Endometrial microvascular endothelial cells (primary cell): ENCODE data around the gene DMC1. TPM values are rescaled to one million over a fixed set of nuclear protein-coding genes. Genes with fewer than 3 reads are reported as not detected.
"Not testable (repeated sequence)": the region's sequence is repeated elsewhere in the genome, so short reads cannot be mapped to it uniquely, and the experiment has no call there.

Experiments used
- in situ Hi-C: cut with HindIII; loops from 2 replicates; pipeline ENCODE4 v1.10.0; 2017; ENCODE audit warnings: low sequenced_read_pairs, low pct_unique_long_range_greater_than_20kb; ENCODE audit errors: inconsistent ontology term
- total RNA-seq: library from RNA; depleted of rRNA; stranded (reverse); fragments of >200 nt; gene quantifications from one replicate; pipeline ENCODE4 v1.2.3, GENCODE V29; 2015; ENCODE audit errors: inconsistent ontology term

DMC1 gene
- total RNA-seq, 1 donor from 2014 or later: not detected

GRCh38 chr22:38479096-38479837 is 90.7 kb downstream of the DMC1 start:
- in situ Hi-C loops: no loop called here

GRCh38 chr22:38477585-38477984 is 92.4 kb downstream of the DMC1 start:
- in situ Hi-C loops: no loop called here

- in situ Hi-C loops: no loop called here
Measured at GRCh38 chr22:38474003-38474607, 95.9 kb downstream of the DMC1 start.

DNA sequence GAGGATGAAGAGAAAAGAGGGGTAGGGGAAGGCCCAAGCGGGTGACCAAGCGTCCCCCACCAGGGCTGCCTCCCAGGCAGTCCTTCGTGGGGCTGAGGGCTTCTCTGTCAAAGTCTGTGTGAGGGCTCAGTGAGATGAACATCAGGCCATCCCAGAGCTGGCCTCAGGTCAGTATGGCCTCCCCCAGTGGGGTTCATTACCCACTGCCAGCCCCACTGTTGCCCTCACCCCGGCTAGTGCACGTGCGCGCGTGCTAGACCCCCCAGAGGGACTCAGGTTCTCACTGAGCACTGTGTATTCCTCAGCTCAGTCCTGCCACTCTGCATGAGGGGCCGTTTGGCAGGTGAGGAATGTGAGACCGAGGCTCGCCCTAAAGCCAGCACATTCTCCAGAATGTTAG is 98.7 kb downstream of the DMC1 start:
- in situ Hi-C loops: no loop called here

- in situ Hi-C loops: not testable (repeated sequence)
Measured at GRCh38 chr22:38470179-38470578, 99.8 kb downstream of the DMC1 start.

DNA sequence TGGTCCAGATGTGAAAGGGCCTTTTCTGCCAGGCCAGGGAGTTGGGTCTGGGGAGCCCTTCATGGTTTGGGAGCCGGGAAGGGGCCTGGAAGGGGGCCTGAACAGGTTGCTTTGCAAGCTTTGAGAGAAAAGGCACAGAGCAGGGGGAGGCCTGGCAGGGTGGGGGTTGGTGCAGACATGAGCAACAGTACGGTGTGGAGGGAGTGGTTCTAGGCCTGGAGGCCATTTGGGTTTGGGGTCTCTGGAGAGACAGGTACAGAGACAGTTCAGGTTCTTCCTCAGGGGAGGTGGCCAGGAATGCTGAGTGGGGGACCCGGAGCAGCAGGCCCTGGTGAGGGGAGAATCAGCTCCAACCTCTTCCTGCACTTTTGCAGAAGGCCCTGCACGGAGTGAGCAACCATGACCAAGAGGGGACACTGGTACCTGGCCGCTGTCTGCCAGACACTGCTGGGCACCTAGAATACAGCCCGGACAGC is 100.6 kb downstream of the DMC1 start:
- in situ Hi-C loops: no loop called here

Other genes with a start within 250 kb of the DMC1 start
- gene KCNJ4, start 115.0 kb downstream of the DMC1 start, total RNA-seq: not detected
- gene KDELR3, start 102.1 kb downstream of the DMC1 start, total RNA-seq: 41.3 TPM
- gene DDX17, start 63.9 kb downstream of the DMC1 start, total RNA-seq: 239 TPM
- gene FAM227A, start 86.2 kb upstream of the DMC1 start, total RNA-seq: 0.19 TPM
- gene CBY1, start 86.5 kb upstream of the DMC1 start, total RNA-seq: 19.5 TPM
- gene TOMM22, start 111.8 kb upstream of the DMC1 start, total RNA-seq: 123 TPM
- gene JOSD1, start 130.8 kb upstream of the DMC1 start, total RNA-seq: 69.8 TPM
- 34.1 TPM for gene GTPBP1, start 135.8 kb upstream of the DMC1 start, total RNA-seq
- gene SUN2, start 185.8 kb upstream of the DMC1 start, total RNA-seq: 114 TPM
- gene DNAL4, start 224.0 kb upstream of the DMC1 start, total RNA-seq: 29.2 TPM